MCF 10A (cell line): ENCODE results near the gene LINGO4. TPM values are rescaled to one million over a fixed set of nuclear protein-coding genes. Genes with fewer than 3 reads are reported as not detected.
"Not testable (repeated sequence)": the region's sequence is repeated elsewhere in the genome, so short reads cannot be mapped to it uniquely, and the experiment has no call there.

Source experiments
- BruUV-seq: library from RNA; stranded (reverse); fragments of 400-500 nt; replicated peaks from 2 replicates; lab custom pipeline; 2021; lab: Mats Ljungman, UMichigan
- CTCF ChIA-PET: fragments of 300-600 bp; sonication (Branson Sonifier 250); formaldehyde crosslinking; extraction: SDS; loops from one replicate; lab custom pipeline; 2021; ENCODE audit warnings: antibody characterized with exemption, inconsistent platforms; lab: Yijun Ruan, JAX
- POLR2A ChIA-PET: fragments of 300-600, 350-650 bp; sonication (Branson Sonifier 250); formaldehyde crosslinking; extraction: SDS; loops from one replicate; lab custom pipeline; 2020; ENCODE audit warnings: antibody characterized with exemption, inconsistent platforms; lab: Yijun Ruan, JAX
- DNase-seq: peaks from one replicate; pipeline ENCODE4 v3.0.0-alpha.2; 2018; ENCODE audit not compliant: unreplicated experiment
- H3K27ac Mint-ChIP-seq: one replicate; pipeline ENCODE4 v1.8.0; 2022; ENCODE audit warnings: mild to moderate bottlenecking, low read depth, mixed read lengths; ENCODE audit not compliant: unreplicated experiment
- H3K27me3 Mint-ChIP-seq: one replicate; pipeline ENCODE4 v1.8.0; 2022; ENCODE audit warnings: mixed read lengths; ENCODE audit not compliant: insufficient read depth, unreplicated experiment
- H3K36me3 Mint-ChIP-seq: one replicate; pipeline ENCODE4 v1.8.0; 2022; ENCODE audit warnings: mild to moderate bottlenecking, moderate library complexity, mixed read lengths; ENCODE audit not compliant: insufficient read depth, unreplicated experiment
- H3K4me1 Mint-ChIP-seq: one replicate; pipeline ENCODE4 v1.8.0; 2022; ENCODE audit warnings: mixed read lengths; ENCODE audit not compliant: insufficient read depth, unreplicated experiment
- H3K4me3 Mint-ChIP-seq: one replicate; pipeline ENCODE4 v1.8.0; 2022; ENCODE audit warnings: mild to moderate bottlenecking, moderate library complexity, mixed read lengths; ENCODE audit not compliant: unreplicated experiment
- H3K9me3 Mint-ChIP-seq: one replicate; pipeline ENCODE4 v1.8.0; 2022; ENCODE audit warnings: mixed read lengths; ENCODE audit not compliant: unreplicated experiment
- CTCF ChIP-seq: fragments of 200-600 bp; IDR thresholded peaks from one replicate; pipeline ENCODE4 v1.8.0; 2022; ENCODE audit warnings: antibody characterized with exemption, mild to moderate bottlenecking; ENCODE audit not compliant: unreplicated experiment
- intact Hi-C: fragments of 100-400 bp; cut with micrococcal nuclease; formaldehyde crosslinking; loops from 2 replicates; pipeline ENCODE4 v1.14.1; 2022
- total RNA-seq: library from RNA; stranded (reverse); gene quantifications from 2 replicates; pipeline ENCODE4 v1.2.3, GENCODE V29; 2022

The LINGO4 gene
- total RNA-seq, 1 experiment from 2014 or later = not detected

- no peak overlapping the region for H3K27ac Mint-ChIP-seq
- no peaks in the 10 kb centered on the region for H3K36me3 Mint-ChIP-seq
- no peaks in the 10 kb centered on the region for H3K4me1 Mint-ChIP-seq
- ChIA-PET CTCF (interaction anchor here (0.5 kb wide), 1 partner anchor 124 kb away, joined by 3 read pairs; no protein-coding TSS in a partner anchor), POLR2A (interaction anchor here (0.6 kb wide), 1 partner anchor 14 kb away, joined by 3 read pairs; no protein-coding TSS in a partner anchor)
- intact Hi-C loops = no loop called here
- DNase-seq = no peak
- no peaks in the 10 kb centered on the region for H3K27me3 Mint-ChIP-seq
- no peak for TF ChIP-seq CTCF
- H3K4me3 Mint-ChIP-seq = no peak overlapping the region
- no TSS peak for BruUV-seq
- no peaks in the 10 kb centered on the region for H3K9me3 Mint-ChIP-seq
These were observed 21.4 kb downstream of the LINGO4 start for GRCh38 chr1:151783796-151784195.

GRCh38 chr1:151782741-151783140, 22.5 kb downstream of the LINGO4 start:
- Mint-ChIP-seq H3K27me3 (no peaks in the 10 kb centered on the region), H3K36me3 (no peaks in the 10 kb centered on the region), H3K27ac (no peak overlapping the region), H3K4me1 (no peaks in the 10 kb centered on the region), H3K9me3 (no peaks in the 10 kb centered on the region), H3K4me3 (no peak overlapping the region)
- POLR2A ChIA-PET = interaction anchor here (0.7 kb wide), 1 partner anchor 1494 kb away, joined by 3 read pairs; no protein-coding TSS in a partner anchor
- CTCF ChIA-PET = interaction anchor here (0.7 to 1.0 kb wide), 2 partner anchors 54 to 159 kb away, joined by 3 read pairs; no protein-coding TSS in a partner anchor
- TF ChIP-seq CTCF = no peak
- BruUV-seq = no TSS peak
- DNase-seq = no peak
- intact Hi-C loops = no loop called here

- not testable (repeated sequence) for H3K4me3 Mint-ChIP-seq, H3K27ac Mint-ChIP-seq, H3K9me3 Mint-ChIP-seq
These were observed 23.2 kb downstream of the LINGO4 start for GRCh38 chr1:151782026-151782425.

GRCh38 chr1:151780736-151781135, 24.5 kb downstream of the LINGO4 start:
- intact Hi-C loops, H3K36me3 Mint-ChIP-seq: not testable (repeated sequence)
- POLR2A ChIA-PET = interaction anchor here (0.6 to 4.2 kb wide), 3 partner anchors 9 to 230 kb away, joined by 3 to 17 read pairs (median 10); partner anchors contain the start of genes MRPL9 and TDRKH

More at GRCh38 chr1:151782026-151782425, 23.2 kb downstream of the LINGO4 start:
- H3K36me3 Mint-ChIP-seq, H3K27me3 Mint-ChIP-seq, DNase-seq, CTCF ChIA-PET, intact Hi-C loops, BruUV-seq, H3K4me1 Mint-ChIP-seq: not testable (repeated sequence)
- POLR2A ChIA-PET = interaction anchor here (0.6 to 0.7 kb wide), 3 partner anchors 9 to 1494 kb away, joined by 3 to 4 read pairs (median 3); no protein-coding TSS in a partner anchor

GRCh38 chr1:151779852-151780251, 25.4 kb downstream of the LINGO4 start:
- H3K27ac Mint-ChIP-seq = peak overlapping the region; percentile 16
- DNase-seq = no peak
- H3K27me3 Mint-ChIP-seq = no peaks in the 10 kb centered on the region
- BruUV-seq = no TSS peak
- no peaks in the 10 kb centered on the region for H3K9me3 Mint-ChIP-seq
- ChIA-PET POLR2A (interaction anchor here (0.6 to 4.2 kb wide), 4 partner anchors 8 to 17 kb away, joined by 3 to 17 read pairs (median 10); partner anchors contain the start of genes MRPL9 and TDRKH), CTCF (interaction anchor here (0.5 to 0.8 kb wide), 5 partner anchors 10 to 678 kb away, joined by 3 to 4 read pairs (median 3); partner anchors contain the start of gene TDRKH)
- no peaks in the 10 kb centered on the region for H3K4me1 Mint-ChIP-seq
- TF ChIP-seq CTCF = no peak
- no peak overlapping the region for H3K4me3 Mint-ChIP-seq
- H3K36me3 Mint-ChIP-seq = no peaks in the 10 kb centered on the region
- intact Hi-C loops = no loop called here

More at GRCh38 chr1:151780736-151781135, 24.5 kb downstream of the LINGO4 start:
- CTCF ChIA-PET = interaction anchor here (0.6 to 0.7 kb wide), 2 partner anchors 10 to 216 kb away, joined by 3 read pairs; no protein-coding TSS in a partner anchor
- not testable (repeated sequence) for H3K27me3 Mint-ChIP-seq, H3K4me1 Mint-ChIP-seq, H3K4me3 Mint-ChIP-seq, DNase-seq, H3K27ac Mint-ChIP-seq, H3K9me3 Mint-ChIP-seq, BruUV-seq
